Measurements from ENCODE around the gene BBOF1. TPM values are rescaled to one million over a fixed set of nuclear protein-coding genes. Genes with fewer than 3 reads are reported as not detected.

The BBOF1 gene
- total RNA-seq, 1 experiment from 2014 or later, result 0.16 TPM

DNA sequence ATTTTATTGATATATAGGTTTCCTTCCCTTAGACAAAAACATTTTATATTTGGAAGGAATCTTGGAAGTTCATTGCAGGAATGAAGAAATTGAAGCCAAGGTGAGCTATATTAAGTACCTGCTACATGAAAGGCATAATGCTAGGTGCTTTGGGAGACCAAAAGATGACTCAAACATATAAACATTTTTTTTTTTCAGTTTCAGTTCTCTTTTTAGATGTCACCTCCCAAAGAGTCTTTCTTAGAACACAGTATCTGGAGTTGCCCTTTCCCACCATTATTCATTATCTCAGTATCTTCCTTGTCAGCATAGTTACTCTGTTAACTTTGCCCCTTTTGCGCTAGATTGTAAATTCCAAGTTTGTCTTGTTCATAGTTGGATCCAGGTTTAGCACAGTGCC is 66.7 kb downstream of the BBOF1 start:
- DNase-seq (ENCODE audit: low read depth), result no peak

DNA sequence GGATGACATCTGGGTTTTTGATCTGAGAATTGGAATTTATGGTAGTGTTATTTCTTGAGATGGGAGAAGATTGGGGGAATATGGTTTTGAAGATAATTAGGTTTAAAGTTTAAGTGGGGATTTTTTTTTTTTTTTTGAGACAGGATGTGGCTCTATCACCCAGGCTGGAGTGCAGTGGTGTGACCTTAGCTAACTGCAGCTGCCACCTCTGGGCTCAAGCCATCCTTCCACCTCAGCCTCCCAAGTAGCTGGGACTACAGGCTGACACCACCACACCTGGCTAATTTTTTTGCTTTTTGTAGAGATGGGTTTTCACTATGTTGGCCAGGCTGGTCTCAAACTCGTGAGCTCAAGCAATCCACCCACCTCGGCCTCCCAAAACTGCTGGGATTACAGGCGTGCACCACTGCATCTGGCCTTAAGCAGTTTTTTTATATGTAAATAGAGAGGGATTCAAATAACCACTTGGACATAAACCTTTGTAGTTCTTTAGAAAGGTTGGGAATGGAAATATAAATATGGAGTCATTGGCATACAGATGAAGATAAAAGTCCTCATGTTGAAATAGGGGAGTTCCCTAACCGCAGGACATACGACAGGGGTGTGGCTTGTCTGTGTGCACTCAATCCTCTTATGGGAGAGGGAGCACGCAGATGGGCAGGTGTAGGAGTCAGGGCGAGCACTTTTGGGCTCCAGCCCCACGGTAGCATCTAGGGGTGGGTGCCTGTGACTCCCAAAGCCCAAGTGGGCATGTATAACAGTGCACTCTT is 70.3 kb downstream of the BBOF1 start:
- no peak for DNase-seq (ENCODE audit: low read depth)

DNA sequence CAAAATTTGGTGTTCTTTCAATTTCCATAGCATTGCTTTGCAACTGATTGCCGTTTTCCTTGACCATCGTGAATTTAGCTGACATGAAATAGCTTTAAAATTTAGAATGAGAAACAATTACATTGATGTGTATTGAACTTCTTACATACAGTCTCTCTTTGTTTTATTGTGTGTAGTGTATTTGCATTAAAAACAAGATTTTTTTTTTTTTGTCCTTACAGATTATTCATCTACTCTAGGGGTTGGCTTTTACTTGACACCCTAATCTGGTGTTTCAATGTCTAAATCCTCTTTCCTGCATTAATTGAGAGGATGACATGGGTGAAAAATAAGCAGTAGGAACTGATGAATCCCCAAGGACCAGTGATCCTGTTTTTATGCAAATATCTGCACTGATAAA is 86.2 kb downstream of the BBOF1 start:
- DNase-seq (ENCODE audit: low read depth), result no peak

DNA sequence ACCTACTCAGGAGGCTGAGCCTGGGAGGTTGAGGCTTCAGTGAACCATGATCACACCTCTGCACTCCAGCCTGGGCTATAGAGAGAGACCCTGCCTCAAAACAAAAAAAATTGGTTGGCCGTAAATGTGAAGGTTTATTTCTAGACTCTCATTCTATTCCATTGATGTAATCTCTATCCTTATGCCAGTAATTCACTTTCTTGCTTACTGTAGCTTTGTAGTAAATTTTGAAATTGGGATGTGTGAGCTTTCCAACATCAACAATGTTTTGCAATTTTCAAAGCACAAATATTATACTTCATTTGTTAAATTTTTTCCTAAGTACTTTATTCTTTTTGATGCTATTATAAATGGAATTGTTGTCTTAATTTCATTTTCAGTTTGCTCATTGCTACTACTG is 90.2 kb downstream of the BBOF1 start:
- DNase-seq (ENCODE audit: low read depth), result no peak

DNA sequence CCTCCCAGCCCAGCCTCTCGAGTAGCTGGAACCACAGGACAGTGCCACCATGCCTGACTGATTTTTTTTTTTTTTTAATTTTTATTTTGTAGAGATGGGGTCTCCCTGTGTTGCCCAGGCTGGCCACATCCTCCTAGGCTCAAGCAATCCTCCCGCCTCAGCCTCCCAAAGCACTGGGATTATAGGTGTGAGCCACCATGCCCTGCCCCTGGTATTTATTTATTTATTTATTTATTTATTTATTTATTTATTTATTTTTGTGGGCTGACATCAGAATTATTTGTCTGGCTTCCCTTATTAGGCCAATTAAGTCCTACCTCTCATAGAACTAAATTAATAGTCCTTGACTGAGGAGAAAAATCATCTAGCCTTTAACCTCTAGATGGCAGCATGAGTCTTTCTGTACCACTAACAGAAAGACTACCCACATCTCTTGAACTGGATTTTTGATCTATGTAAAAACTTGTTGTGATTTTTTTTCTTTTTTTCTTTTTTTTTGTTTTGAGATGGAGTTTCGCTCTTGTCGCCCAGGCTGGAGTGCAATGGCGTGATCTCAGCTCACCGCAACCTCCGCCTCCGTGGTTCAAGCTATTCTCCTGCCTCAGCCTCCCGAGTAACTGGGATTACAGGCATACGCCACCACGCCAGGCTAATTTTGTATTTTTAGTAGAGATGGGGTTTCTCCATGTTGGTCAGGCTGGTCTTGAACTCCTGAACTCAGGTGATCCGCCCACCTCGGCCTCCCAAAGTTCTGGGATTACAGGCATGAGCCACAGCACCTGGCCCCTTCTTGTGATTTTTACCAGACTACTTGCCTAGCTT is 92.5 kb downstream of the BBOF1 start:
- DNase-seq (ENCODE audit: low read depth), result peak; percentile 39

Small RNAs within 50 kb of the gene (small RNA-seq; reads per million reads assigned to genes)
- gene AC005480.2, result not detected

Other genes with a start within 250 kb of the BBOF1 start
- 1.6 and 4.3 TPM in 2 replicates for gene PTGR2, start 167.5 kb upstream of the BBOF1 start, total RNA-seq (2014; rRNA removed; shearing (Covaris generic))
- 61.2 and 64.5 TPM in 2 replicates for gene ZNF410, start 132.5 kb upstream of the BBOF1 start, total RNA-seq (2014; rRNA removed; shearing (Covaris generic))
- gene FAM161B, start 69.3 kb upstream of the BBOF1 start, total RNA-seq (2014; rRNA removed; shearing (Covaris generic)), result 1.8 and 2.0 TPM in 2 replicates
- 17.4 and 29.0 TPM in 2 replicates for gene COQ6, start 69.0 kb upstream of the BBOF1 start, total RNA-seq (2014; rRNA removed; shearing (Covaris generic))
- 4.2 and 7.2 TPM in 2 replicates for gene ENTPD5, start 61 bp upstream of the BBOF1 start, total RNA-seq (2014; rRNA removed; shearing (Covaris generic))
- 1.4 TPM in 2 replicates for gene ALDH6A1, start 65.1 kb downstream of the BBOF1 start, total RNA-seq (2014; rRNA removed; shearing (Covaris generic))
- 6.6 and 8.7 TPM in 2 replicates for gene LIN52, start 65.6 kb downstream of the BBOF1 start, total RNA-seq (2014; rRNA removed; shearing (Covaris generic))
- not detected in 2 replicates for gene VSX2, start 220.1 kb downstream of the BBOF1 start, total RNA-seq (2014; rRNA removed; shearing (Covaris generic))